Liver (tissue), 9 donors: Measurements from ENCODE around the gene ARHGEF3. TPM values are rescaled to one million over a fixed set of nuclear protein-coding genes. Genes with fewer than 3 reads are reported as not detected.

ENCODE experiments used
- DNase-seq: peaks from one replicate; pipeline ENCODE4 v3.0.0-alpha.2; 2017; ENCODE audit warnings: low spot score
- H3K27ac ChIP-seq, 2 donors: one replicate each; pipeline ENCODE4 v1.7.0; 2013; ENCODE audit warnings: inconsistent platforms in 2 of 2, low read length in 2 of 2, control low read depth in 1 of 2, low read depth in 1 of 2, mild to moderate bottlenecking in 1 of 2
- H3K27me3 ChIP-seq, 4 donors: one replicate each; pipeline versions ENCODE4 v1.6.1 to v1.7.0; 2013; ENCODE audit warnings: low read length in 3 of 4, inconsistent platforms in 1 of 4, mild to moderate bottlenecking in 1 of 4, moderate library complexity in 1 of 4; ENCODE audit not compliant: control insufficient read depth in 4 of 4, insufficient read depth in 4 of 4
- H3K36me3 ChIP-seq, 4 donors: one replicate each; pipeline versions ENCODE4 v1.6.1 to v1.7.0; 2013; ENCODE audit warnings: low read length in 3 of 4, mild to moderate bottlenecking in 3 of 4, low read depth in 1 of 4, moderate library complexity in 1 of 4; ENCODE audit not compliant: control insufficient read depth in 4 of 4, insufficient read depth in 3 of 4
- H3K4me1 ChIP-seq, 4 donors: one replicate each; pipeline versions ENCODE4 v1.6.1 to v1.7.0; 2013; ENCODE audit warnings: low read length in 3 of 4, mild to moderate bottlenecking in 3 of 4, moderate library complexity in 1 of 4; ENCODE audit not compliant: control insufficient read depth in 4 of 4, insufficient read depth in 4 of 4
- H3K4me3 ChIP-seq, 3 donors: one replicate each; pipeline versions ENCODE4 v1.6.1 to v1.7.0; 2013; ENCODE audit warnings: low read length in 3 of 3, control low read depth in 1 of 3, low read depth in 1 of 3, mild to moderate bottlenecking in 1 of 3
- H3K9ac ChIP-seq, 2 donors: one replicate each; pipeline ENCODE4 v1.7.0; 2013; ENCODE audit warnings: low read length in 2 of 2, mild to moderate bottlenecking in 2 of 2, moderate library complexity in 2 of 2, control low read depth in 1 of 2, low read depth in 1 of 2
- H3K9me3 ChIP-seq, 4 donors: one replicate each; pipeline versions ENCODE4 v1.6.1 to v1.7.0; 2013; ENCODE audit warnings: low read length in 3 of 4; ENCODE audit not compliant: control insufficient read depth in 4 of 4
- ATF3 ChIP-seq: IDR thresholded peaks from 2 replicates; pipeline ENCODE4 v1.6.1; 2016; ENCODE audit warnings: antibody characterized with exemption
- CTCF ChIP-seq: fragments of 150-350 bp; IDR thresholded peaks from 2 replicates; pipeline ENCODE4 v1.5.1; 2017; ENCODE audit warnings: improper control_type of control experiment, low read depth, low read length; ENCODE audit not compliant: missing input control
- EGR1 ChIP-seq, 2 donors: IDR thresholded peaks; 2 replicates each; pipeline ENCODE4 v1.6.1; 2016 to 2018; ENCODE audit warnings: antibody characterized with exemption in 2 of 2, low read depth in 2 of 2
- FOXA1 ChIP-seq: IDR thresholded peaks from 2 replicates; pipeline ENCODE4 v1.6.1; 2016; ENCODE audit warnings: antibody characterized with exemption
- FOXA2 ChIP-seq: IDR thresholded peaks from 2 replicates; pipeline ENCODE4 v1.6.1; 2016; ENCODE audit warnings: antibody characterized with exemption
- GABPA ChIP-seq, 2 donors: IDR thresholded peaks in 1 of 2; conservative IDR thresholded peaks in 1 of 2; 2 replicates each; pipeline ENCODE4 v1.6.1; 2016; ENCODE audit warnings: antibody characterized with exemption in 2 of 2, mild to moderate bottlenecking in 1 of 2, moderate library complexity in 1 of 2
- HNF4A ChIP-seq, 2 donors: conservative IDR thresholded peaks; 2 replicates each; pipeline ENCODE4 v1.6.1; 2016; ENCODE audit warnings: antibody characterized with exemption in 2 of 2, mild to moderate bottlenecking in 2 of 2
- HNF4G ChIP-seq: IDR thresholded peaks from 2 replicates; pipeline ENCODE4 v1.6.1; 2016; ENCODE audit warnings: antibody characterized with exemption
- JUND ChIP-seq, 2 donors: IDR thresholded peaks; 2 replicates each; pipeline ENCODE4 v1.6.1; 2016; ENCODE audit warnings: antibody characterized with exemption in 2 of 2
- MAX ChIP-seq: IDR thresholded peaks from 2 replicates; pipeline ENCODE4 v1.6.1; 2016; ENCODE audit warnings: antibody characterized with exemption
- NR2F2 ChIP-seq: IDR thresholded peaks from 2 replicates; pipeline ENCODE4 v1.6.1; 2016; ENCODE audit warnings: antibody characterized with exemption
- RAD21 ChIP-seq, 2 donors: IDR thresholded peaks; 2 replicates each; pipeline ENCODE4 v1.6.1; 2016; ENCODE audit warnings: antibody characterized with exemption in 2 of 2, mild to moderate bottlenecking in 2 of 2
- REST ChIP-seq: IDR thresholded peaks from 2 replicates; pipeline ENCODE4 v1.6.1; 2016; ENCODE audit warnings: antibody characterized with exemption, mild to moderate bottlenecking
- RXRA ChIP-seq, 2 donors: IDR thresholded peaks; 2 replicates each; pipeline ENCODE4 v1.6.1; 2017 to 2018; ENCODE audit warnings: antibody characterized with exemption in 2 of 2, mild to moderate bottlenecking in 1 of 2
- SP1 ChIP-seq: IDR thresholded peaks from 2 replicates; pipeline ENCODE4 v1.6.1; 2018; ENCODE audit warnings: antibody characterized with exemption, mild to moderate bottlenecking
- TAF1 ChIP-seq: conservative IDR thresholded peaks from 2 replicates; pipeline ENCODE4 v1.6.1; 2016; ENCODE audit warnings: antibody characterized with exemption, mild to moderate bottlenecking
- YY1 ChIP-seq: IDR thresholded peaks from 2 replicates; pipeline ENCODE4 v1.6.1; 2016; ENCODE audit warnings: antibody characterized with exemption, mild to moderate bottlenecking
- ZBTB33 ChIP-seq: IDR thresholded peaks from 2 replicates; pipeline ENCODE4 v1.6.1; 2016; ENCODE audit warnings: antibody characterized with exemption
- WGBS: extraction: QIAGEN DNeasy Blood & Tissue Kit; methylation state at CpG from one replicate; pipeline ENCODE4 v1.1.7; 2013; 5-methylcytosine and 5-hydroxymethylcytosine counted together
- polyA plus RNA-seq, 2 donors: library from polyadenylated mRNA; stranded (reverse) in 1 of 2; unstranded in 1 of 2; fragments of 200-250 nt in 1 of 2; fragments of >200 nt in 1 of 2; fragmentation: Nextera tagmentation in 1 of 2; extraction: Ambion mirVana in 1 of 2; gene quantifications; one replicate each; pipeline versions ENCODE4 v1.2.1 to v1.2.3, GENCODE V29; 2013 to 2015
- total RNA-seq, 2 donors: library from RNA; depleted of rRNA; stranded (reverse); fragments of >200 nt; gene quantifications; one replicate each; pipeline ENCODE4 v1.2.3, GENCODE V29; 2014
- donor health status: healthy.
- donor health status: healthy.
- donor health status: healthy.
- donor health status: healthy.
- donor health status: healthy.

ARHGEF3 gene
- total and polyA plus RNA-seq, 4 donors, result 1.6 to 7.9 (median 2.0) TPM

- Histone ChIP-seq H3K27me3 (peaks cover 0 to 5% (median 2%) of the 10 kb centered on the region in 4 donors), H3K36me3 (no peaks in the 10 kb centered on the region), H3K9me3 (no peaks in the 10 kb centered on the region), H3K4me1 (no peaks in the 10 kb centered on the region), H3K4me3 (no peak overlapping the region), H3K9ac (no peak overlapping the region), H3K27ac (no peak overlapping the region)
- TF ChIP-seq MAX (no peak), YY1 (no peak), FOXA1 (no peak), RAD21 (IDR thresholded peaks at IDR 0.05) (no peak), ZBTB33 (no peak)
- 37% methylated on average over 4 of the region's 4 CpGs for WGBS
- DNase-seq, result no peak
These were observed 22.4 kb upstream of the ARHGEF3 start for GRCh38 chr3:56823984-56824703.

GRCh38 chr3:56823421-56823926 is 21.7 kb upstream of the ARHGEF3 start:
- DNase-seq, result no peak
- H3K4me1 ChIP-seq, result no peaks in the 10 kb centered on the region
- peaks cover 0 to 5% (median 2%) of the 10 kb centered on the region in 4 donors for H3K27me3 ChIP-seq
- H3K9ac ChIP-seq, result no peak overlapping the region
- no peak for TF ChIP-seq REST
- TF ChIP-seq JUND (IDR thresholded peaks at IDR 0.05), result no peak
- no peak for TF ChIP-seq RAD21 (IDR thresholded peaks at IDR 0.05)
- TF ChIP-seq NR2F2, result no peak
- TF ChIP-seq ATF3, result no peak
- TF ChIP-seq HNF4A (conservative IDR thresholded peaks at IDR 0.05), result no peak
- no peak for TF ChIP-seq RXRA (IDR thresholded peaks at IDR 0.05)
- no peak for TF ChIP-seq TAF1
- no peak for TF ChIP-seq FOXA2
- no peak for TF ChIP-seq FOXA1
- no peak for TF ChIP-seq ZBTB33
- no peak for TF ChIP-seq SP1
- TF ChIP-seq EGR1 (IDR thresholded peaks at IDR 0.05; ENCODE audit: low read depth in 2 of 2), result no peak
- no peak for TF ChIP-seq HNF4G
- TF ChIP-seq MAX, result no peak
- no peak for TF ChIP-seq CTCF
- TF ChIP-seq YY1, result no peak
- no peak for TF ChIP-seq GABPA (IDR thresholded peaks at IDR 0.05 in 1 of 2, conservative IDR thresholded peaks at IDR 0.05 in 1 of 2)
- H3K4me3 ChIP-seq, result no peak overlapping the region
- no peak overlapping the region for H3K27ac ChIP-seq
- no peaks in the 10 kb centered on the region for H3K9me3 ChIP-seq
- H3K36me3 ChIP-seq, result no peaks in the 10 kb centered on the region
